ENCODE measurements around the gene GPR107.
"Not testable (repeated sequence)": the region's sequence is repeated elsewhere in the genome, so short reads cannot be mapped to it uniquely, and the experiment has no call there.

The GPR107 gene

DNA sequence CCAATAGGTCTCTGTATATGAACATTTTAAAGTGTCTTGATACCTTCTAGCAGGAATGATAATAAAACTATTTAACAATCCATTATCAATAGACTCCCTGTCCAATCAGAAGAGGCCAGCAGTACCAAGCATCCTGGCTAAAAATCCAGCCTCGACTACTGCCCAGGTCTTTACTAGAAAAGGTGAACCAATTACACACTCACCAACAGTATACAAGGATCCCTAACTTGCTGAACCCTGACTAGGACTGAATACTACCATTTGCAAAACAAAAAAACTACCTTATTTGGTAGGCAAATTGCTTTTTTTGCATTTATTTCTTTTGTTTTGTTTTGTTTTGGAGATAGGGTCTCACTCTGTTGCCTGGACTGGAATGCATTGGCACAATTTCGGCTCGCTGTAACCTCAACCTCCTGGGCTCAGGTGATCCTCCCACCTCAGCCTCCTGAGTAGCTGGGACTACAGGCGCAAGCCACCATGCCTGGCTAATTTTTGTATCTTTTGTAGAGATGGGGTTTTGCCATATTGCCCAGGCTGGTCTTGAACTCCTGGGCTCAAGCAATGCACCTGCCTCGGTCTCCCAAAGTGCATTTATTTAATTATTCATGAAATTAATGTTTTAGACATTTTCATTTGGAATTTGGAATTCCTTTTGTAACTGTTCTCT, 38.2 kb upstream of the GPR107 start:
- TF ChIP-seq, protein P1, sequence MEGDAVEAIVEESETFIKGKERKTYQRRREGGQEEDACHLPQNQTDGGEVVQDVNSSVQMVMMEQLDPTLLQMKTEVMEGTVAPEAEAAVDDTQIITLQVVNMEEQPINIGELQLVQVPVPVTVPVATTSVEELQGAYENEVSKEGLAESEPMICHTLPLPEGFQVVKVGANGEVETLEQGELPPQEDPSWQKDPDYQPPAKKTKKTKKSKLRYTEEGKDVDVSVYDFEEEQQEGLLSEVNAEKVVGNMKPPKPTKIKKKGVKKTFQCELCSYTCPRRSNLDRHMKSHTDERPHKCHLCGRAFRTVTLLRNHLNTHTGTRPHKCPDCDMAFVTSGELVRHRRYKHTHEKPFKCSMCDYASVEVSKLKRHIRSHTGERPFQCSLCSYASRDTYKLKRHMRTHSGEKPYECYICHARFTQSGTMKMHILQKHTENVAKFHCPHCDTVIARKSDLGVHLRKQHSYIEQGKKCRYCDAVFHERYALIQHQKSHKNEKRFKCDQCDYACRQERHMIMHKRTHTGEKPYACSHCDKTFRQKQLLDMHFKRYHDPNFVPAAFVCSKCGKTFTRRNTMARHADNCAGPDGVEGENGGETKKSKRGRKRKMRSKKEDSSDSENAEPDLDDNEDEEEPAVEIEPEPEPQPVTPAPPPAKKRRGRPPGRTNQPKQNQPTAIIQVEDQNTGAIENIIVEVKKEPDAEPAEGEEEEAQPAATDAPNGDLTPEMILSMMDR (IDR thresholded peaks at IDR 0.05; ENCODE audit: low read depth, low read length, missing control alignments) = no peak
- no peak overlapping the region for H3K4me3 ChIP-seq (ENCODE audit: low read depth, low read length)
- no peak for DNase-seq (ENCODE audit: low read depth)

DNA sequence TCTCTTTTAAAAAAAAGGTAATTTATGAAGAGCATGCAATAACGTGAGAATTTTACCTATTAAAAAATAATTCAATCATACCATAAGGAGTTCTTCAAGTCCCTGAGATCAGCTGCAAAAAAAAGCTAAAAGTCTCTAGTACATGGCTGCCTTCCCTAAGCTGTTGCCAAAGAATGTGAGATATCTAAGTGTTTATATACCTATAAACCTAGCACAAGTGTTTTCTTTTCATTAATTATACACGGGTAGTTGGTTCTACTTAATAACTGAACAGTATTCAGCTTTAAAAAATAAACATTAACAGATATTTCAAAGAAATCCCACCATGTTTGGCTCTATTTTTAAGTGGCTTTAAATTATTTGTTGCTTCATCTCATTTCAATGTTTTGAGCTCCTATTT, 36.6 kb upstream of the GPR107 start:
- TF ChIP-seq, protein P1 (IDR thresholded peaks at IDR 0.05; ENCODE audit: low read depth, low read length, missing control alignments) = no peak
- no peak overlapping the region for H3K4me3 ChIP-seq (ENCODE audit: low read depth, low read length)
- DNase-seq (ENCODE audit: low read depth) = no peak

DNA sequence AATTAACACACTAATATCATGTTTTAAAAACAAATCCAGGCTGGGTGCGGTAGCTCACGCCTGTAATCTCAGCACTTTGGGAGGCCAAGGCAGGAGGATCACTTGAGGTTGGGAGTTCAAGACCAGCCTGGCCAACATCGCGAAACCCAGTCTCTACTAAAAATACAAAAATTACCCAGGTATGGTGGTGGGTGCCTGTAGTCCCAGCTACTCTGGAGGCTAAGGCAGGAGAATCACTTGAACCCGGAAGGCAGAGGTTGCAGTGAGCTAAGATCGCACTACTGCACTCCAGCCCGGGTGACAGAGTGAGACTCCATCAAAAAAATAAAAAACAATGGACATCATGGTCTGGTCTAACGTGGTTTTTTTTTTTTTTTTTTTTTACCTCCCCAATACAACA, 36.2 kb upstream of the GPR107 start:
- not testable (repeated sequence) for DNase-seq (ENCODE audit: low read depth); H3K4me3 ChIP-seq (ENCODE audit: low read depth, low read length)

DNA sequence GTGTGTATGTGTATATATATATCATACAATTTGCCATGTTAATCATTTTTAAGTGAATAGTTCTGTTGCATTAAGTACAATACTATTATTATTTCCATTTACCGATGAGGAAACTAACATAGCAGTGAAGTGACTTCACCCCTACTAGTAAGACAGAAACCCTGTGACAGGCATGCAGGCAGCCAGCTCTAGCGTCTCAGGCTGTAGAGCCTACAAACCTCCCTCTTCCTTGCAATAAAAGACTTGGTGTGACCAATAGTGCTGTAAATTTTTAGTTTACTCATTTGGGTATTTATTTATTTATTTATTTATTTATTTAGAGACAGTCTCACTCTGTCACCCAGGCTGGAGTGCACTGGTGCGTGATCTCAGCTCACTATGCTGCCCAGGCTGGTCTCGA, 35.4 kb upstream of the GPR107 start:
- no peak overlapping the region; the same call in 1 of the 2 replicates for H3K4me3 ChIP-seq (ENCODE audit: low read depth, low read length)
- TF ChIP-seq, protein P1 (IDR thresholded peaks at IDR 0.05; ENCODE audit: low read depth, low read length, missing control alignments) = no peak
- DNase-seq (ENCODE audit: low read depth) = no peak

DNA sequence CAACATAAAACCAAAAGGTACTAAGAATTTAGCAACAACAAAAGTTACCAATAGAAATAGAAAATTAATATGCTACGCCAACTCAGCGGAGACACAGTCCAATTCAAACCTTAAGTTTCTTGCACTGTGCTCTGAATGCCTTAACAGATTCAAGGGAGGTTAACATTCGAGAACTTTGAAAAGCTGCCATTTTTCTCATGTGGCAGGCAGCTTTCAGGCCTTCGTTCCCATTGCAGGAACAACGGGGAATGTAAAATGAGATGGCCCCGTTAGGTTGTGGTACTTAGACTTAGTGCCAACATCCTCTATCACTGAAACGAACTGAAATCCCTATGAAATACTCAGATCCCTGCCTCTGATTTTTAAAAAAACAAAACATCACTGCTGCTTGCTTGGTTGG, 33.1 kb upstream of the GPR107 start:
- peak overlapping the region; percentile 29; the same call in 1 of the 2 replicates for H3K4me3 ChIP-seq (ENCODE audit: low read depth, low read length)
- TF ChIP-seq, protein P1 (IDR thresholded peaks at IDR 0.05; ENCODE audit: low read depth, low read length, missing control alignments) = no peak
- DNase-seq (ENCODE audit: low read depth) = no peak

DNA sequence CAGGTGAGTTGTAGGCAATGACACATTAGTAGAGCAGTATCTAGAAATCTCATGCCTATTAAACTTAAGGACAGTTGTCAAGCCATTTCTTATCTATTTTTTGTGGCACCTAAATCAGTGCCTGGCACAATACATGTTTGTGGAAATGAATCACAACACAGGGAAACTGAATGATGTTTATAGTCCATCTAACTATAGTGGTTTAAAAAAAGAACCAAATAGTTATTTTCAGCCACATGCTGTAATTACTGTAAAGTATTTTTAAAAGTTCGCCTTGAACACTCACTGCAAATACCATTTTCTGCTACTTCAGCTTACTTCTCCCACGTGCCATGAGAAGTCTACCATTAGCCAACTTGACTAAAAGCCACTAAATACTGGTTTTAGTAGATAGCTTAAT, 32.6 kb upstream of the GPR107 start:
- DNase-seq (ENCODE audit: low read depth) = no peak
- TF ChIP-seq, protein P1 (IDR thresholded peaks at IDR 0.05; ENCODE audit: low read depth, low read length, missing control alignments) = no peak
- H3K4me3 ChIP-seq (ENCODE audit: low read depth, low read length) = no peak overlapping the region; the same call in 1 of the 2 replicates

DNA sequence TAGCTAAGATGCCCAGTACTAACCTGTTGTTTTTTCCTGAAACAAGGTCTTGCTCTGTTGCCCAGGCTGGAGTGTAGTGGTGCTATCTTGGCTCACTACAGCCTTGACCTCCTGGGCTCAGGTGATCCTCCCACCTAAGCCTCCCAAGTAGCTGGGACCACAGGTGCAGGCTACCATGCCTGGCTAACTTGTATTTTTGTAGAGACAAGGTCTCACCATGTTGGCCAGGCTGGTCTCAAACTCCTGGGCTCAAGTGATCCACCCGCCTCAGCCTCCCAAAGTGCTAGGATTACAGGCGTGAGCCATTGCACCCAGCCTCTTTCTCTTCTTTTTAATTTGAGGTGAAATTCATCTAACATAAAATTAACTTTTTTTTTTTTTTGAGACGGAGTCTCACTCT, 31.9 kb upstream of the GPR107 start:
- not testable (repeated sequence) for DNase-seq (ENCODE audit: low read depth)

DNA sequence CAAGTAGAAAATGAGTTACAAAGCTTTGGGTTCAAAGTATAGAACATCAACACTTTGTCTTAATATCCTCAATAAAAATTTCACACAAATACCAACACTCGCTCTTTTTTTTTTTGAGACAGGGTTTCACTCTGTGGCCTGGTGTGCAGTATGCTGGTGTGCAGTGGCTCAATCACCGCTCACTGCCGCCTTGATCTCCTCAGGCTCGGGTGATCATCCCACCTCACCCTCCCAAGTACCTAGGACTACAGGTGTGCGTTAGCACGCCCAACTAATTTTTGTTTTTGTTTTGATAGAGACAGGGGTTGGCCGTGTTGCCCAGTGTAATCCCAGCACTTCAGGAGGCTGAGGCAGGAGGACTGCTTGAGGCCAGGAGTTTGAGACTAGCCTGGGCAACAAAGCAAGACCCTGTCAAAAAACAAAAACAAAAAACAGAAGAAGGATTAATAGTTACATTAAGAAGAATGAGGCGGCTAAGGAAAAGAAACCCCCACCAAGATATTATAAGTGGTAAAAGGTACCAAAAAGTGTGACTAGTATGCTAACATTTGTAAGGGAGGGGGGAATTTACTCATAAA, 31.1 kb upstream of the GPR107 start:
- TF ChIP-seq, protein P1 (IDR thresholded peaks at IDR 0.05; ENCODE audit: low read depth, low read length, missing control alignments) = no peak
- peak overlapping the region; percentile 1; the same call in 1 of the 2 replicates for H3K4me3 ChIP-seq (ENCODE audit: low read depth, low read length)
- DNase-seq (ENCODE audit: low read depth) = no peak

More for the DNA sequence above, 31.9 kb upstream of the GPR107 start:
- not testable (repeated sequence) for H3K4me3 ChIP-seq (ENCODE audit: low read depth, low read length)

All from GM12864 (cell line).